Small intestine (tissue), 7 donors: Measurements from ENCODE around the gene TXNL4A. TPM values are rescaled to one million over a fixed set of nuclear protein-coding genes. Genes with fewer than 3 reads are reported as not detected.
"Not testable (repeated sequence)": the region's sequence is repeated elsewhere in the genome, so short reads cannot be mapped to it uniquely, and the experiment has no call there.

Experiments
- DNase-seq, 2 donors: peaks; one replicate each; pipeline versions ENCODE4 v3.0.0 to v3.0.0-alpha.2; 2013
- FAIRE-seq: peaks from 2 replicates; lab custom pipeline; 2012; peaks lifted over from hg19 to GRCh38; lab: Jason Lieb, UNC
- H3K27ac ChIP-seq, 3 donors: one replicate each; pipeline ENCODE4 v1.5.1; 2013; ENCODE audit warnings: low read length in 2 of 3, mild to moderate bottlenecking in 2 of 3, control low read depth in 1 of 3, inconsistent platforms in 1 of 3, low read depth in 1 of 3, moderate library complexity in 1 of 3
- H3K27me3 ChIP-seq, 3 donors: one replicate each; pipeline ENCODE4 v1.6.1; 2013; ENCODE audit warnings: low read length in 3 of 3, inconsistent platforms in 1 of 3; ENCODE audit not compliant: control insufficient read depth in 3 of 3, insufficient read depth in 3 of 3
- H3K36me3 ChIP-seq, 3 donors: one replicate each; pipeline ENCODE4 v1.6.1; 2013; ENCODE audit warnings: low read length in 3 of 3, inconsistent platforms in 1 of 3, low read depth in 1 of 3, mild to moderate bottlenecking in 1 of 3, moderate library complexity in 1 of 3; ENCODE audit not compliant: control insufficient read depth in 3 of 3, insufficient read depth in 2 of 3
- H3K4me1 ChIP-seq, 3 donors: one replicate each; pipeline ENCODE4 v1.6.1; 2013; ENCODE audit warnings: low read length in 2 of 3, inconsistent platforms in 1 of 3, low read depth in 1 of 3, mild to moderate bottlenecking in 1 of 3, moderate library complexity in 1 of 3; ENCODE audit not compliant: control insufficient read depth in 3 of 3, insufficient read depth in 2 of 3
- H3K4me3 ChIP-seq, 3 donors: one replicate each; pipeline ENCODE4 v1.5.1; 2013; ENCODE audit warnings: low read length in 3 of 3, control low read depth in 1 of 3, inconsistent platforms in 1 of 3, low read depth in 1 of 3, mild to moderate bottlenecking in 1 of 3, moderate library complexity in 1 of 3
- H3K9me3 ChIP-seq, 2 donors: one replicate each; pipeline ENCODE4 v1.6.1; 2013; ENCODE audit warnings: low read depth in 1 of 2, low read length in 1 of 2; ENCODE audit not compliant: control insufficient read depth in 2 of 2, insufficient read depth in 1 of 2
- WGBS, 3 donors: extraction: QIAGEN DNeasy Blood & Tissue Kit; methylation state at CpG; one replicate each; pipeline ENCODE4 v1.1.7; 2013; 5-methylcytosine and 5-hydroxymethylcytosine counted together
- polyA plus RNA-seq, 4 donors: library from polyadenylated mRNA; stranded (reverse) in 3 of 4; unstranded in 1 of 4; fragments of 200-250 nt in 3 of 4; fragments of 120-200 nt in 1 of 4; gene quantifications; one replicate each; pipeline versions ENCODE4 v1.2.1 to v1.2.3, GENCODE V29; 2013
- donor health status: healthy with polysubstance abuse.
- donor health status: control.
- donor health status: control.
- donor health status: Bipolar disorder and iron deficiency.
- donor health status: healthy.

The TXNL4A gene
- polyA plus RNA-seq, 4 donors, result 73.4 to 74.5 (median 74.0) TPM

GRCh38 chr18:79960161-79960801 is 28.1 kb downstream of the TXNL4A start:
- H3K27ac ChIP-seq, H3K36me3 ChIP-seq, H3K4me3 ChIP-seq, FAIRE-seq, H3K27me3 ChIP-seq, H3K9me3 ChIP-seq: not testable (repeated sequence)
- peak; percentile 50 to 70 for DNase-seq
- 11 to 25% (median 15%) methylated on average over 12 of the region's 12 CpGs for WGBS, 3 donors
- peaks cover 0 to 12% (median 3%) of the 10 kb centered on the region in 3 donors for H3K4me1 ChIP-seq

GRCh38 chr18:79958981-79959380 is 29.4 kb downstream of the TXNL4A start:
- H3K27me3 ChIP-seq, result no peaks in the 10 kb centered on the region
- DNase-seq, result no peak
- no peak for FAIRE-seq
- no peaks in the 10 kb centered on the region for H3K9me3 ChIP-seq
- H3K4me1 ChIP-seq, result peaks cover 0 to 18% (median 3%) of the 10 kb centered on the region in 3 donors
- 92 to 100% (median 99%) methylated on average over 2 of the region's 2 CpGs for WGBS, 3 donors
- H3K27ac ChIP-seq, result no peak overlapping the region
- no peaks in the 10 kb centered on the region for H3K36me3 ChIP-seq
- no peak overlapping the region for H3K4me3 ChIP-seq

- peaks cover 0 to 26% (median 3%) of the 10 kb centered on the region in 3 donors for H3K4me1 ChIP-seq
- FAIRE-seq, result no peak
- no peak for DNase-seq
Observed at GRCh38 chr18:79956276-79956675, 32.1 kb downstream of the TXNL4A start.

GRCh38 chr18:79955302-79956075 is 32.9 kb downstream of the TXNL4A start:
- no peak overlapping the region for H3K27ac ChIP-seq
- no peaks in the 10 kb centered on the region for H3K9me3 ChIP-seq
- DNase-seq (no peak), FAIRE-seq (no peak)
- 82 to 89% (median 85%) methylated on average over 12 of the region's 12 CpGs for WGBS, 3 donors
- H3K4me3 ChIP-seq, result no peak overlapping the region
- no peaks in the 10 kb centered on the region for H3K36me3 ChIP-seq
- peaks cover 0 to 28% (median 3%) of the 10 kb centered on the region in 3 donors for H3K4me1 ChIP-seq
- no peaks in the 10 kb centered on the region for H3K27me3 ChIP-seq

More at GRCh38 chr18:79956276-79956675, 32.1 kb downstream of the TXNL4A start:
- no peaks in the 10 kb centered on the region for H3K9me3 ChIP-seq
- no peaks in the 10 kb centered on the region for H3K36me3 ChIP-seq
- no peaks in the 10 kb centered on the region for H3K27me3 ChIP-seq
- H3K27ac ChIP-seq, result no peak overlapping the region
- no peak overlapping the region for H3K4me3 ChIP-seq
- 74 to 93% (median 76%) methylated on average over 2 of the region's 2 CpGs for WGBS, 3 donors

- no peaks in the 10 kb centered on the region for H3K27me3 ChIP-seq
- FAIRE-seq, result no peak
- H3K36me3 ChIP-seq, result no peaks in the 10 kb centered on the region
- peak overlapping the region in 1 of 3 donors; percentile 65 for H3K27ac ChIP-seq
- H3K4me1 ChIP-seq, result peaks cover 0 to 32% (median 8%) of the 10 kb centered on the region in 3 donors
- H3K9me3 ChIP-seq, result no peaks in the 10 kb centered on the region
- DNase-seq, result no peak
- WGBS, 3 donors, result 66 to 82% (median 77%) methylated on average over 5 of the region's 5 CpGs
- H3K4me3 ChIP-seq, result no peak overlapping the region
Observed at GRCh38 chr18:79954791-79955190, 33.6 kb downstream of the TXNL4A start.

- no peak for FAIRE-seq
- peaks cover 0 to 31% (median 10%) of the 10 kb centered on the region in 3 donors for H3K4me1 ChIP-seq
Observed at GRCh38 chr18:79953971-79954651, 34.3 kb downstream of the TXNL4A start.

GRCh38 chr18:79952996-79953559 is 35.3 kb downstream of the TXNL4A start:
- Histone ChIP-seq H3K9me3 (no peaks in the 10 kb centered on the region), H3K4me3 (no peak overlapping the region), H3K4me1 (peaks cover 0 to 33% (median 10%) of the 10 kb centered on the region in 3 donors), H3K36me3 (peaks cover 0 to 5% (median 0%) of the 10 kb centered on the region in 3 donors), H3K27me3 (no peaks in the 10 kb centered on the region), H3K27ac (no peak overlapping the region)
- DNase-seq (peak; percentile 54), FAIRE-seq (no peak)
- WGBS, 3 donors, result 44 to 74% (median 69%) methylated on average over 24 of the region's 24 CpGs

More at GRCh38 chr18:79953971-79954651, 34.3 kb downstream of the TXNL4A start:
- Histone ChIP-seq H3K36me3 (no peaks in the 10 kb centered on the region), H3K27ac (peak overlapping the region in 1 of 3 donors; percentile 65), H3K4me3 (no peak overlapping the region), H3K9me3 (no peaks in the 10 kb centered on the region), H3K27me3 (no peaks in the 10 kb centered on the region)
- 42 to 75% (median 58%) methylated on average over 10 of the region's 10 CpGs for WGBS, 3 donors
- DNase-seq, result peak; percentile 89 to 95
